HUES6 (cell line): ENCODE results near the gene PRKCG.

Source experiments
- H3K27ac ChIP-seq: 2 replicates; pipeline ENCODE4 v1.7.0; 2013; ENCODE audit warnings: low read depth, mild to moderate bottlenecking, low read length, inconsistent platforms
- H3K27me3 ChIP-seq: 2 replicates; pipeline ENCODE4 v1.6.1; 2013; ENCODE audit warnings: low read length; ENCODE audit not compliant: control insufficient read depth, insufficient read depth
- H3K36me3 ChIP-seq: 2 replicates; pipeline ENCODE4 v1.6.1; 2013; ENCODE audit warnings: low read length; ENCODE audit not compliant: control insufficient read depth, insufficient read depth
- H3K4me1 ChIP-seq: 2 replicates; pipeline ENCODE4 v1.6.1; 2013; ENCODE audit warnings: low read length; ENCODE audit not compliant: control insufficient read depth, insufficient read depth
- H3K4me3 ChIP-seq: 2 replicates; pipeline ENCODE4 v1.5.1; 2013; ENCODE audit warnings: low read depth, low read length
- H3K9ac ChIP-seq: one replicate; pipeline ENCODE4 v1.6.1; 2013; ENCODE audit warnings: mild to moderate bottlenecking, low read length
- H3K9me3 ChIP-seq: 2 replicates; pipeline ENCODE4 v1.6.1; 2013; ENCODE audit warnings: low read depth, low read length; ENCODE audit not compliant: control insufficient read depth, insufficient read depth

PRKCG gene

DNA sequence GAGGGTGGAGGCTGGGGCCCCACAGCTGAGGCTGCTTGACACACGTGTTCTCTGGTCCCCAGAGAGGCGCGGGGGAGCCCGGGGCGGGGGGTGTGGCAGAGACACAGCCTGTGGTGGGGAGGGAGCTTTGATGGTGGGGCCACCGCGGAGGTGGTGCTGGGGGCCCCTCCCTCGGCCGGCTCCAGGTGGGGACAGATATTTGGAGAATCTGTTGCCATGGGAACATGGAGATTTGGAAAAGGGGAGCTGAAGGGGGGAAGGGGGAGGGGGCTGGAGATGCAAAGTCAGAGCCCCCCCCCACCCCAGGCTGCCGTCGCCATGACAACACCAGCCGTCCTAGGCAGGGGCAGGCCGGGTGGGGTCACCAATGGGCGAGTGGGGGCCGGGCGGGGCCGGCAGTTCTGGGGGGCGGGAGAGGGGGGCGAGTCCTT, 1.2 kb downstream of the PRKCG start:
- Histone ChIP-seq H3K4me3 (peak overlapping the region; percentile 64), H3K27me3 (peaks cover 48% of the 10 kb centered on the region)

DNA sequence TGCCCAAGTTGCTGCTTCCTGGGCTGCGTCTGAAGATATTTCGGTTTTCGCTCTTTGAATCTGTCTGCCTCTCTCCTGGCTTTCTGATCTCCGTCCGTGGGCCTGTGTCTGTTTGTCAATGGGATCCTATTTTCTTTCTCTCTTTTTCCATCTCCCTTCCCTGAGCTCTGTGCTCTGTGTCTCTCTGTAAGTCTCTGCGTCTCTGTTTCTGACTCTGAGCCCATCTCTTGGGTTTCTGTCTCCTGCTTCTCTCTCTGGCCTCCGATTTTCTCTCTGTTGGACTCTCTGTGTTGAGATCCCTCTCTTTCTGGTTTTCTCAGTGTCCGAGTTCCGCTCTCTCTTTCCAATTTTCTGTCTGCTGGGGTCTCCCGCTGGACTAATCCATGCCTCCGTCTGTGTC, 1.7 kb downstream of the PRKCG start:
- H3K4me3 ChIP-seq: peak overlapping the region; percentile 42
- H3K4me1 ChIP-seq: peaks cover 25% of the 10 kb centered on the region
- H3K9ac ChIP-seq: no peak overlapping the region

More for the DNA sequence above, 1.2 kb downstream of the PRKCG start:
- Histone ChIP-seq H3K27ac (no peak overlapping the region), H3K4me1 (peaks cover 26% of the 10 kb centered on the region), H3K9me3 (no peaks in the 10 kb centered on the region), H3K36me3 (no peaks in the 10 kb centered on the region), H3K9ac (no peak overlapping the region)

DNA sequence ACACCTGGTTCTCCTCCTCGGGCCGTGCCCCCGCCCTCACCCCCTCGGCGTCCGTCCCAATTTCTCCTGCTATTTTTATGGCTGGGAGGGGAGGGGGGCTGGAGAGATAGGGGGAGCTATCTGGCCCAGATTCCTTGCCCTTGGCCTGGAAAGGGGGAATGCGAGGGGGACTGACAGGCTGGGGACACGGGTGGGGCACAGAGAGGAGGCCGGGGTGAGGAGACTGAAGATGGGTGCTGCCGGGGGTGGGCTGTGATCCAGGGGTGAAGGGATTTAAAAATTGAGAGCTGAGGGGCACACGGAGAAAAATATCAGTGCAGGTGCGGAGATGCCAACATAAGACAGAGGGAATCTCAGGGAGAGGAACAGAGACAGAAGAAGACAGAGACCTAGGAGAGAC, 2.3 kb downstream of the PRKCG start:
- H3K9me3 ChIP-seq: no peaks in the 10 kb centered on the region
- H3K27me3 ChIP-seq: peaks cover 48% of the 10 kb centered on the region
- H3K4me1 ChIP-seq: peaks cover 28% of the 10 kb centered on the region
- no peak overlapping the region for H3K4me3 ChIP-seq
- H3K9ac ChIP-seq: no peak overlapping the region
- no peaks in the 10 kb centered on the region for H3K36me3 ChIP-seq
- H3K27ac ChIP-seq: no peak overlapping the region

More for the DNA sequence above, 1.7 kb downstream of the PRKCG start:
- Histone ChIP-seq H3K36me3 (no peaks in the 10 kb centered on the region), H3K27me3 (peaks cover 48% of the 10 kb centered on the region), H3K9me3 (no peaks in the 10 kb centered on the region), H3K27ac (no peak overlapping the region)

DNA sequence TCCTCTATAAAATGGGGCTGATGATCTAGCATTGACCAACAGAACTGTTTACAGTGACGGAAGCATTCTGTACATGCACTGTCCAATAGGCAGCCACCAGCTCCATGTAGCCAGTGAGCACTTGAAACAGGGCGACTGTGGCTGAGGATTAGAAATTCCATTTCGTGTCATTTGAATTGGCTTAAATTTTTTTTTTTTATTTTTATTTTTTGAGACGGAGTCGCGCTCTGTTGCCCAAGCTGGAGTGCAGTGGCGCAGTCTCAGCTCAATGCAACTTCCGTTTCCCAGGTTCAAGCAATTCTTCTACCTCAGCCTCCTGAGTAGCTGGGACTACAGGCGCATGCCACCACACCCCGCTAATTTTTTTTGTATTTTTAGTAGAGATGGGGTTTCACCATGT, 3.0 kb downstream of the PRKCG start:
- H3K4me1 ChIP-seq: peaks cover 30% of the 10 kb centered on the region
- H3K9me3 ChIP-seq: no peaks in the 10 kb centered on the region

DNA sequence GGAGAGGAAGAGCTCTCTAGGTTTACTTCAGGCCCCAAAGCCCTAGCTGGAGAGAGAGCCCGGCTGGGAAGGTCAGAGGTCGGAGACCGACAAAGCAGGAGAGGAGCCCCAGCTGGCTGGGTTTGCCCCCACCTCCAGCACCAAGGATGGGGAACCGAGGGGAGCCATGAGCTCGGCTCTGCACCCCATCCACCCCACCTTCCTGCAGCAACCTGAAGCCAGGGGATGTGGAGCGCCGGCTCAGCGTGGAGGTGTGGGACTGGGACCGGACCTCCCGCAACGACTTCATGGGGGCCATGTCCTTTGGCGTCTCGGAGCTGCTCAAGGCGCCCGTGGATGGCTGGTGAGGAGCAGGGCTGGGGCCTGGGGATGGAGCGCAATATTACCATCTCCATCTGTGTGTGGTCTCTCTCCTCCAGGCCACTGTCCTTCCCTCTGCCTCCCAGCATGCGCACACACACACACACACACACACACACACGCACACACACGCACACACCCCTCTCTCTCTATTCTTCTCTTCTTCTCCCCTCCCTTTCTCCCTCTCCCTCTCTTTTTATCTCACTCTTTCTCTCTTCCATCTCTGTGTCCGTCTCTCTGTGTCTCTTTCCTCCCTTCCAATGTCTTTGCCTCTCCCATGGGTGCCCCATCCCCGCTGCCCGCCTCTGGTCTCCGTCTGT, 10.4 kb downstream of the PRKCG start:
- H3K4me3 ChIP-seq: no peak overlapping the region
- no peak overlapping the region for H3K9ac ChIP-seq
- no peaks in the 10 kb centered on the region for H3K27me3 ChIP-seq
- peaks cover 7% of the 10 kb centered on the region; the same call in 1 of the 2 replicates for H3K4me1 ChIP-seq
- H3K9me3 ChIP-seq: no peaks in the 10 kb centered on the region
- H3K27ac ChIP-seq: no peak overlapping the region
- no peaks in the 10 kb centered on the region for H3K36me3 ChIP-seq

More for the DNA sequence above, 3.0 kb downstream of the PRKCG start:
- H3K27me3 ChIP-seq: peaks cover 43% of the 10 kb centered on the region
- no peak overlapping the region for H3K4me3 ChIP-seq
- H3K9ac ChIP-seq: no peak overlapping the region
- H3K36me3 ChIP-seq: no peaks in the 10 kb centered on the region
- H3K27ac ChIP-seq: no peak overlapping the region

DNA sequence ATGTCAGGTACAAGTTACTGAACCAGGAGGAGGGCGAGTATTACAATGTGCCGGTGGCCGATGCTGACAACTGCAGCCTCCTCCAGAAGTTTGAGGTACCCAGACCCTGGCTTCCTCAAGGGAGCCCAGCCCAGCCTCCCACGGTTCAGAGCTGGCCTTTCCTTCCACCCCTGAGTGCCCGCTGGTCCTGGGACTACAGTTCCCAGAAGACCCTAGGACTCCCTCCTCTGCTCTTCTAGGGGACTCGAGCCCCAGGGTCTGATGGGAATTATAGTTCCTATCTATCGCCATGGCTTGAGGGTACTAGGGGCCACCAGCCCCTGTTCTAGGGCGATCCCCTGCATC, 11.0 kb downstream of the PRKCG start:
- H3K36me3 ChIP-seq: no peaks in the 10 kb centered on the region
- no peak overlapping the region for H3K27ac ChIP-seq
- peaks cover 8% of the 10 kb centered on the region for H3K4me1 ChIP-seq
- no peaks in the 10 kb centered on the region for H3K9me3 ChIP-seq
- no peak overlapping the region for H3K4me3 ChIP-seq
- H3K27me3 ChIP-seq: no peaks in the 10 kb centered on the region
- H3K9ac ChIP-seq: no peak overlapping the region

DNA sequence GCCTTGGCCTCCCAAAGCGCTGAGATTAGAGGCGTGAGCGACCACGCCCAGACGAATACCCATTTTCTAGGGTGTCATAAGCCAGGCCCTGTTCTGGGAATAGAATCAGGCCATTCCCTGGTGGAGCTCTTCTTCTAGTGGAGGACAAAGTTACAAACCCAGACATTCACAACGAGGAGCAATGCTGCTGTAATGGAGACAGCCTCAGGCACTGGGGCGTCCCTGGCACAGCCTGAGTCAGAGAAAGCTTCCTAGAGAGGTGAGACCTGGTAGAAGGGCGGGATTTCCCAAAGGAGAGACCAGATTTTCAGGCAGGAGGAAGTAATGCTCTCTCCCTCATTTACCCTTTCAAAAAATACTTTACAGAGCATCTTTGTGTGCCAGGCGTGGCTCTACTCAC, 12.7 kb downstream of the PRKCG start:
- Histone ChIP-seq H3K4me1 (peaks cover 8% of the 10 kb centered on the region; the same call in 1 of the 2 replicates), H3K27me3 (no peaks in the 10 kb centered on the region), H3K27ac (no peak overlapping the region), H3K4me3 (no peak overlapping the region), H3K9ac (no peak overlapping the region), H3K9me3 (no peaks in the 10 kb centered on the region), H3K36me3 (no peaks in the 10 kb centered on the region)

DNA sequence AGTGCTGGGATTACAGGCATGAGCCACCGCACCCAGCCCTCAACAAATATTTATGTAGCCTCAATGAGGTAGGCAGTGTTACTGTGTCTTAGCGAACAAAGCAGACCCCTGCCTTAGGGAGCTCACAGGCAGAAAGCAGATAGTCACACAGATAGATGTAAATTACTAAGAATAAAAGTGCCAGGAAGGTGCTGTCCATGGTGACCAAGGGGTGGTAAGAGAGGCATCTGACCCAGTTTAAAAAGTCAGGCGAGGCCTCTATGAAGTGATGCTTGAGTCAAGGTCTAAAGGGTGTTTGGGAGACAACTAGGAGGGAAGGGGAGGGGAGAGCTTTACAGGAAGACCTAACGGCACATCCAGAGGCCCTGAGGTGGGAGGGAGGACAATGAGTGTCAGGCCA, 14.7 kb downstream of the PRKCG start:
- Histone ChIP-seq H3K9me3 (no peaks in the 10 kb centered on the region), H3K4me3 (no peak overlapping the region), H3K27me3 (no peaks in the 10 kb centered on the region)

DNA sequence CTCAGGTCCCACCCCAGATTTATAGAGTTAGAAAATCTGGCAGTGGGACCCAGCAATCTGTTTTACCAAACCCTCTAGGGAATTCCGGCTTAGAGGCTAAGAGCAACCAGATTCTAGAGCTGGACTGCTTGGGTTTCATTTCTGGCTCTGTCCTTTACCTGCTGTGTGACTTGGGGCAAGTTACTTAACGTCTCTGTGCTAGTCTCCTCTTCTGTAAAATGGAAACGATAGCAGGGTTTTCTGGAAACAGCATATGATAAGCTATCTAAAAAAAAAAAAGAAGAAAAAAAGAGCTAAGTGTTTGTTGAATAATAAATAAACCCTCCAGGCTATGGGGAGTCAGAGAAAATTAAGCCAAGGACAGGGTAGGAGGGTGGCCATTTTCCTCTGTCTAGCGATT, 15.5 kb downstream of the PRKCG start:
- H3K4me3 ChIP-seq: no peak overlapping the region
- H3K27me3 ChIP-seq: no peaks in the 10 kb centered on the region
- H3K4me1 ChIP-seq: peaks cover 8% of the 10 kb centered on the region; the same call in 1 of the 2 replicates
- H3K27ac ChIP-seq: no peak overlapping the region
- H3K36me3 ChIP-seq: peaks cover 7% of the 10 kb centered on the region; the same call in 1 of the 2 replicates
- no peaks in the 10 kb centered on the region for H3K9me3 ChIP-seq
- no peak overlapping the region for H3K9ac ChIP-seq

More for the DNA sequence above, 14.7 kb downstream of the PRKCG start:
- Histone ChIP-seq H3K4me1 (peaks cover 8% of the 10 kb centered on the region; the same call in 1 of the 2 replicates), H3K9ac (no peak overlapping the region), H3K36me3 (peaks cover 7% of the 10 kb centered on the region; the same call in 1 of the 2 replicates), H3K27ac (no peak overlapping the region)

DNA sequence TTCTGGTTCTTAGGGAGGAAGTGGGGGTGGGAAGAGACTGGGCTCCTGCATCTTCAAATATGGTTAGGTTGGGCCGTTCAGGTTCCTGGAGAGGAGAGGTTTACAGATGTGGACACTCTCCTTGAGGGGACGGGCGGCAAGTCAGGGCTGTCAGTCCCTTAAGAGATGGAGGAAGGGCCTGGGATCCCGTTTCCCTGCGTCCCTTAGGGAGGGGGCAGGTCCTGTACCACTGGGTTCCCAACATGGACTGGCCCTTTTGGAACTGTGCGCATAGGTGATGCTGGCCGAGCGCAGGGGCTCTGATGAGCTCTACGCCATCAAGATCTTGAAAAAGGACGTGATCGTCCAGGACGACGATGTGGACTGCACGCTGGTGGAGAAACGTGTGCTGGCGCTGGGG, 16.2 kb downstream of the PRKCG start:
- H3K27me3 ChIP-seq: no peaks in the 10 kb centered on the region
- peaks cover 7% of the 10 kb centered on the region; the same call in 1 of the 2 replicates for H3K36me3 ChIP-seq
- H3K27ac ChIP-seq: no peak overlapping the region
- peaks cover 8% of the 10 kb centered on the region; the same call in 1 of the 2 replicates for H3K4me1 ChIP-seq
- H3K9me3 ChIP-seq: no peaks in the 10 kb centered on the region
- peak overlapping the region; percentile 67 for H3K4me3 ChIP-seq
- no peak overlapping the region for H3K9ac ChIP-seq

DNA sequence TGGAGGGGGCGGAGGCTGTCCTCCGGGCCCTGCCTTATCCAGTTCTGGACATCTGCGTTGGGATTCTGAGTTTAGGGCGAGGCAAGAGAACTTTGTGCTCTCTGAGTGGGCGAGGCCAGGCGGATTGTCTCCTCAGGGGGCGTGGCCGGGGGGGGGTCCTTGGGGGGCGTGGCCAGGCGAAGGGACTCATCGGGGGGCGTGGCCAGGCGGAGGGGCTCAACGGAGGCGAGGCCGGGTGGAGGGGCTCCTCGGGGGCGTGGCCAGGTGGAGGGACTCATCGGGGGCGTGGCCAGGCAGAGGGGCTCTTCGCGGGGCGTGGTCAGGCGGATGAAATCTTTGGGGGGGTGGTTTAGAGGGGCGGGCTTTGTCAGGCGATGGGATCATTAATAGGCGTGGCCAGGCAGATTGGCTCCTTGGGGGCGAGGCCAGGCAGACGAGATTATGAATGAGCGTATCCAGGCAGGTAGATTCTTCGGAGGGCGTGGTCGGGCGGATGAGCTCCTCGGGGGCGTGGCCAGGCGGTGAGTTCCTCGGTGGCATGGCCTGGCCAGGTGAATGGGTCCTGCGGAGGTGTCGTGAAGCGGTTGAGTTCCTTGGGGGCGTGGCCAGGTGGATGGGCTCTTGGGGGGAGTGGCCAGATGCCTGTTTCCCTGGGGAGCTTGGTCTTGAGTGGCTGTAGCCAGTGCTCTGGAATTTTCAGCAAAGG, 16.8 kb downstream of the PRKCG start:
- Histone ChIP-seq H3K4me3 (peak overlapping the region; percentile 67), H3K4me1 (peaks cover 8% of the 10 kb centered on the region; the same call in 1 of the 2 replicates), H3K36me3 (peaks cover 7% of the 10 kb centered on the region; the same call in 1 of the 2 replicates), H3K27me3 (no peaks in the 10 kb centered on the region), H3K9me3 (no peaks in the 10 kb centered on the region), H3K9ac (no peak overlapping the region), H3K27ac (no peak overlapping the region)
